Stimulated activated CD4-positive, alpha-beta T cell treated with anti-CD3 and anti-CD28 coated beads, TNF-alpha, amount 100 ng/mL, for 24 hours (primary cell): ENCODE results near the gene MYLK4.

Experiments
- DNase-seq, 3 experiments: peaks; one replicate each; pipeline ENCODE4 v3.0.0-alpha.2; 2020; ENCODE audit warnings: low read depth in 3 of 3

Gene MYLK4

GRCh38 chr6:2734488-2735166 is 16.1 kb downstream of the MYLK4 start:
- DNase-seq = no peak

DNA sequence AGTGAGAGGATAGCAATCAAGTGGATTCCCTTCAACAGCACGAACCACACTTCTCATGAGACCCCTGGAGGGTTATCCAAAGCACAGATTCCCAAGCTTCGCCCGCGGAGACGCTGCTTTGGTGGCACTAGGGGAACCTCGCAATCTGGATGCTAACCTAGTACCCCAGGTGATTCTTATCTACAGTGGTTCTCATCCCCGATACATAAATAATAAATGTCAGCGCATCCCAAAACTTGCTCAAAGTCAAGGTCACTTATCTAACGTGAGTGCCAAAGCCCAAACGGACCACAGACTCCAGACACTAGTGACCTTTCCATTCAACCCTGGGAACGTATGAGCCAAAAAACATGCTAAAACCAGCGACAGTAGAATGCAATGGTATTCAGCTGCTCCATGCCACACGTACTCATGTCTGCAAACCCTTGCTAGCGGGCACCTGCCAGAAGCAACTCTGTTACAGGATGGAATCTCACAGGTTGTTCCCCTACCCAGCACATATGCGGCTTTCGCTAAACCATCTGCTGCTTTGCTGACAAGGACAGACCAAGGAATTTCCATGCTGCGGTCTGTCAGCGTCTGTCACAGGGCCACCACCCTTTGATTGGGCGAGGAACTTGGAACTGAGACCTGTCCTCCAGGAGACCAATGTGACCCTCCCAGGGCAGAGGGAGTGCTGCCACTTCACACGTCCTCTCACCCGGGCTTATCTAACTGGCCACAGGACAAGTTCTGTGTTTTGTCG is 16.8 kb downstream of the MYLK4 start:
- no peak for DNase-seq

- peak in 1 of 3 experiments; percentile 26 for DNase-seq
Observed at GRCh38 chr6:2733324-2733723, 17.4 kb downstream of the MYLK4 start.

DNA sequence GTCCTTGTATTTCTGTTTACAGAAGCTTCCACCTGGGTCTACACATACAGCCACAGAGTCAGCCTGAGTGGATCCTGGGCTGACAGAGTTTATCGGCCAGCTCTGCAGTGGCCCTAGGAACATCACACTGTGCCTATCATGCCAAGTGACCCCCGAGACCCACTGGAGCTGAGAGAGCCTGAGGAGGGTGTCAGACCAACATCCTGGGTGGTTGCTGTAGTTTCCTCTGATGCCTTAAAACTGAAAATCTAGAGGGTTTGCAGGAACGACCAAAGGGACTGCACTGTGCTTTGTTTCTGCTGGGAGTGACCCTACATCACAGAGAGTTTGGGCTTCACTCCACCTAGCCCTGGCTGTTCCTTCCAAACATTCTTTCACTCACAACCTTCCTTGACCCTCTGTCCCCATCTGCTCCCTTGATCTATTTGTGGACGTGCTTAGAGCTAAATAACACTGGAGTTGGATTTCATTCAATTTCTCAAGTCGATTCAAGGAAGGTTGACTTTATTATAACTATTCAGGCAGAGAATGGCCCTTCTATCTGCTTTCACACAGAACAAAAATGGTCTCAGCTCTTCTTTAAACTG is 18.1 kb downstream of the MYLK4 start:
- no peak for DNase-seq

DNA sequence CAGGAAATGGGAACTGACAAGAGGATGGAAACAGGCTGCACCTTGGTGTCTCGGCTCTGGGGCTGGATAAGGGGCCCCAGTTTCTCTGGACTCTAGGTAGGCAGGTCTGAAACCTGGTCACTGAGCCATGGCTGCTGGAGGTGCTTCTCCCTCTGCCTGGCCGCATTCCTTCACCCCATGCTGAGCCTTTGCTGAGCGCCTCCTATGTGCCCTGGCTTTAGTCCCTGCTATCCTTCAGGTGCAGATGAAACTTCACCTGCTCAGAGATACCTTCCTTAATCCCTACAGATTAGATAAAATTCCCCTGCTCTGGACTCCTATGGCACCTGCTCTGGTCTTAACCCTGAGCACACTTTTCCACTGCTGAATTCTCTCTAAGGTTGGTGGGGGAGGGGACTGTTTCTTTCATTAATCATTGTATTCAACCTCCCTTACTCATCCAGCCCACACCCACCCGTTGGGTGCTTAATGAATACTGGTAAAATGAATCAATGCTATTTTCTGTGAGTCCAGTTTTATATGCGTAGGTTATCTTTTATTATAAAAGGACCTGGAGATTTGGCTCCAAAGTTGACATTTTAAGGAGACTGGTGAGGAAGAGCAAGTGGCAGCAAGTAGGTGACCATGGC is 19.3 kb downstream of the MYLK4 start:
- DNase-seq = peak in 1 of 3 experiments; percentile 3

DNA sequence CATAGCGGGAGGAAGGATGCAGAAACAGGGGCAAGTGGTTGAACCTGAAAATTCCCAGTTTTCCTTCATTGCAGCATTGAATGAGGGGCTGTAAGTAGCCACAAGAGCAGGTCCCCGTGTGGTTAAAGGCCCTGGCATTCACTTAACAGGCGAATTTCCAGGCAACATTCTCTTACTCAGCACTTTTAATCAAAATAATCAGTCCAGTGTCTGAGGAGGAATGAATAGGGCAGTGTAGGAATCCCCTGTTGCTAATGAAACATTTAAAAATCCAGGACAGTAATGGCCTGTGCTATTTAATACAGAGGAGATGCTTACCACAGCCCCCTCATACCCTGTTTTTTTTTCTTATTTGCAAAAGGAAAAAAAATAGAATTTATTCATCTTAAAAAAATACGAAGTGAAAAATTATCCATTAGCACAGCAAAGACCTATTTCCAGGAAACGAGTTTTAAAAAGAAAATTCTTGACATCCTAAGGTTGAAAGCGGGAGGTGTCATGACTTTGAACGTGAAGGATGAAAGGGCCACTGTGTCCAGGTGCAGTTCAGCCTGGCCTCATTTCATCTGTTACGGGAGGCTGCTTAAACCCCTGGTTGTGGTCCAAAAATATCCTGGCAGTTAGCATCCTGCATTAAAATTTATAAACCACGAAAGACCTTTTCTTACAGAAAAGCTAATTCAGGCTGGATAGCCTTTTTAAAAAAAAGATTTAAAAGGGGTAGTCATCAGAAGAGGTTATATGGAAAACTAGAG is 20.2 kb downstream of the MYLK4 start:
- DNase-seq = no peak

DNA sequence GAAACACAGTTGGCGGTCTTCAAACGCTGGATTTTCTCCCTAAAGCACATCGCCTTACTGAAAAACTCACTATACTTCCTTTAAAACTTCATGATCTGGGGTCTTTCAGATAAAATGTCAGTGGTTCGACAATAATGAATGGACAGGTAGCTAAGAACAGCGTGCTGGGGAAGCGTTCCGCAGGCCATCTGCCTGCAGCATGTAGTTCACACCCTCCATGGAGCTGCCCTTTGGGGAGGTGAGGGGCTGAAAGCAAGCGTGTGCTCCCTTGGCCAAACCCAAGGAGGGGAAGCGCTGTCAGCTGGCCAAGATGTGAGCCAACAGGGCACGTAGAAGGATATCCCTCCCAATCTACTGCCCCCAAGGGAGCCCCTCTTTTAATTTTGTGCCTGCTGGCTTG is 20.8 kb downstream of the MYLK4 start:
- DNase-seq = no peak

- no peak for DNase-seq
Observed at GRCh38 chr6:2725999-2726567, 24.6 kb downstream of the MYLK4 start.

- no peak for DNase-seq
Observed at GRCh38 chr6:2725364-2725988, 25.2 kb downstream of the MYLK4 start.

DNA sequence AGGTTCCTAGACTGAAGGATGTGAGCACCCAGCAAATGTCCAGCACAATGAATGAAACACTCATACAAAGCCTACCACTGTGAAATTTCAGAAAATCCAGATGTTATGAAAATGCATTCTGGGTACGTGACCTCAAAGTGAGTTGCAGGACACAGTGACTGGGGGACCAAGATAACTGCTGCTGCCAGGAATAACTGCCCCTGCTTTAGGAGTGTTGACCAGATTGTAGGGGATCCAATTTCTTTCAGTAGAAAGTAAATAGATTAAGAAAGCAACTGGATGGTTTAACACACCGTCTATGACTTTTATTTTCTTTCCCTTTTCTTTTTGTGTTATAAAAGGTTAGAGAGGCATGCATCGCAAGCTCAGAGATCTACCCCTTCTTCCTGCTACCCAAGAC is 29.5 kb downstream of the MYLK4 start:
- no peak for DNase-seq

DNA sequence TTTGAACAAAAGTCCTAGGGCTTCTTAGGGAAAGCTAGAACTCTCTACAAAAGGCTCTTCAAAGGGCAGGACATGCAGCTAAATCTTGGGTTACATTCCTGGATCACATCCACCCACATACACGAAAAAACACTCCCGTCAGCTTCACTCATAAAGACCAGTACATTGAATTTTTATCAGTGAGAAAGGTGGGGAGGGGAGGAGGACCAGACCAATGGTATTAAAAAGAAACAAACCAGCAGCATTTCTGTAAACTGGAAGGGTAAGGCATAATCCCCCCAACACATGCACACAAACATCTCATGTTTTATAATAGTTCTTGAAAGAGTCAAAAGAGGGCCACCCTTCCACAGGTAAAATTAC is 31.6 kb downstream of the MYLK4 start:
- no peak for DNase-seq

DNA sequence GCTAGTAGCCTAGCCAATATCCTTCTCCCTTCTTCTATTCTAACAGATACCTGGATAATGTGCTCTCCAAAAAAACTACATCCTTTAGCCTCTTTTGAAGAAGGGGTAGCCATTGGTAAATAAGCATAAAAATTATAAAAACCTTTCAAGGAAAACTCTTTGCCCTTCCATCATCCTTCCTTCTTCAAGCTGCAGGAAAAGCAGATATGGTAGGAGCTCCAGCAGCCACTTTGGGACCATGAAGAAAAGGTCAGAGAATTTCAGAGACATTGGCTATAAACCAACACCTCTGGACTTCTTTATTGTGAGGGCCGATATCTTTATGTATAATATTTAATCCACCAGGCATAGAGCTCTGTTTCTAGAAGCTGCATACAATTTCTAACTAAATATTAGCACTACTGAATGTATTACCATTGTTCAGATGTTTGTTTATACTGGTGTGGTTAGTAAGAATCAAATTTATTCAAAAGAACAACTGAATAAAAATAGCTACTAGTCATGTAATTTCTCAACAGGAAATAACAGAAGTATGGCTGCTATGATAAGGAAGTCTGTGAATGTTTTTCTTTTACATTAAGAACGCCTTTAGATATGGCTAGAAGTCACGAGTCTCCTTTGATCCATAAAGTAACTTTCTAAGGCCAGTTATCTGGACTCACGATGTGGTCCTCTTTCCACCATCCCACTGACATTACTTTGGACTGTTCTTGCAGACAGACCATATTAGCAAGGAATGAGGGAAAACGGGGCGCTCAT is 32.2 kb downstream of the MYLK4 start:
- no peak for DNase-seq

DNA sequence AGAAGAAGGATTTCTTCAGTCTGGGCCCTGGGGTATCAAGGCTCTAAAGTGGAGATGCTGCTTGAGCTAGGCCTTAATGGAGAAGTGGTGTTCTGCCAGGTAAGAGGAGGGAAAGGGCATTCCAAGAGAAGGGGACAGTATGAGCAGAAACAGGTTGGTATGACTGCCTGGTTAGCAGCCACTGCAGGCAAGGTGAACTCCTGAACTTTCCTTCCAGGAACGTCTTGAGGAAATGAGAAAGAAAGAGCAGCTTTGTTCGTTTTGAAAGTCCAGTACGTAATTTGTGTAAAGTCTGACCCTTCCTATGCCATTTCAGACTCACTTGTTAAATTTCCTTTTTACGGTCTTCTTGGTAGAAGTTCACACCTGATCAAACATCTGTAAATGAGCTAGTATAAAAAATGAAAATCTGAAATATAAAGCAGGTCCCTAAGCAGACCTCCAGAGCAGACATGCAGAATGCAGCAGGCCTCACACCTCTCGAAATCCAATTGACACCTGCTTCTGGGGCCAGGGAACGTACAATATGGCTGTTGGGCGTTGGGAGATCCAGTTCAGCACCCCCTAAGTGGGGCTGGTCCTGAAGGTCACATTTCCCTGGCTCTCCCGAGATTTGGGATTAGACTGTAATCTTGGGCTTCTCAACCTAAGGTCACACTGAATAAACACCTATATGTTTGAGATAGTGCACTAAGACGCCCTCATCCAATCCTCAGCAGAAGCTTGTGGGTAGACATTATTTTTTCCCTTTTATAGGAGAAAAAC is 33.6 kb downstream of the MYLK4 start:
- DNase-seq = no peak

- DNase-seq = no peak
Observed at GRCh38 chr6:2715737-2716136, 35.0 kb downstream of the MYLK4 start.

- DNase-seq = no peak
Observed at GRCh38 chr6:2714111-2714895, 36.4 kb downstream of the MYLK4 start.

DNA sequence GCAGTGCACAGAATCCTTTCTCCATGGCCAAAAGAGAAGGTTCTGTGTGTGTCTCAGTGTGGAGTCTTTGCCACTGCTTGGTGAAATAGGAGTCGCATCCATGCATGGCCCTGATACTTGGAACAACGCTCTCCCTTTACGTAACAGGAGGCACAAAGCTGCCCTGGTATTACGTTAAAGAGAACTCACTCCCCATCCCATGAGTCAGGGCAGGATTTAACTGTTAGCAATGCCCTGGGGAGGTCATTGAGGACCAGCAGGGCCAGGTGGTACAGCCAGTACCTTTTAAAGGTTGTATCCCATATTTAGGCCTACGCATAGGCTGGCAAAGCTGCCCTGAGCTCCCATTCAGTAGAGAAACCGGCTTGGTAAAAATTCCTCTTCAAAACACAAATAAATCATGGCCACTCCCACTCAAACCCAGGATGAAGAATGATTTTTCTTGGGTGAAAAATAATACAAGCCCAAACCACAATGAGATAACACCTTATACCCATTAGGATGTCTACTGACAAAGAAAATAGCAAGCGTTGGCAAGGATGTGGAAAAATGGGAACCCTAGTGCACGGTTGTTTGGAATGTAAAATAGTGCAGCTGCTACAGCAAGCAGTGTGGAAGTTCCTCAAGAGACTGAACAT is 37.1 kb downstream of the MYLK4 start:
- no peak for DNase-seq

- no peak for DNase-seq
Observed at GRCh38 chr6:2712102-2712501, 38.6 kb downstream of the MYLK4 start.

GRCh38 chr6:2710412-2710811 is 40.3 kb downstream of the MYLK4 start:
- DNase-seq = no peak
